ENCODE data around the gene TMOD1.

GRCh38 chr9:97579914-97580313 is 78.4 kb downstream of the TMOD1 start:
- TF ChIP-seq POLR2A (IDR thresholded peaks at IDR 0.05): no peak
- no peak for TF ChIP-seq POLR2AphosphoS5 (IDR thresholded peaks at IDR 0.05; ENCODE audit: insufficient read depth in 1 of 2, low read depth in 1 of 2)

All from vagina (tissue), 2 donors.